HepG2 (cell line): ENCODE results near the gene ENPP1. TPM values are rescaled to one million over a fixed set of nuclear protein-coding genes. Genes with fewer than 3 reads are reported as not detected.

ENCODE experiments used
- ELF1 ChIP-seq: sonication (generic); formaldehyde crosslinking; IDR thresholded peaks from 2 replicates; pipeline ENCODE4 v1.4.0; 2020; ENCODE audit warnings: missing genetic modification reagents
- GATAD2A ChIP-seq: IDR thresholded peaks from 2 replicates; pipeline ENCODE4 v1.6.1; 2016
- GPN1 ChIP-seq: sonication (generic); formaldehyde crosslinking; IDR thresholded peaks from 2 replicates; pipeline ENCODE4 v1.5.1; 2020; ENCODE audit warnings: missing genetic modification reagents, borderline replicate concordance
- HCFC1 ChIP-seq: fragments of 150-350 bp; IDR thresholded peaks from 2 replicates; pipeline ENCODE4 v1.6.1; 2014; ENCODE audit warnings: low read depth, low read length
- MED13 ChIP-seq: sonication (generic); formaldehyde crosslinking; IDR thresholded peaks from 2 replicates; pipeline ENCODE4 v1.5.0; 2020; ENCODE audit warnings: missing genetic modification reagents
- NFATC3 ChIP-seq: sonication (generic); formaldehyde crosslinking; IDR thresholded peaks from 2 replicates; pipeline ENCODE4 v1.5.1; 2020; ENCODE audit warnings: mild to moderate bottlenecking, missing genetic modification reagents
- NKX3-1 ChIP-seq: sonication (generic); formaldehyde crosslinking; IDR thresholded peaks from 2 replicates; pipeline ENCODE4 v1.5.0; 2020; ENCODE audit warnings: missing genetic modification reagents
- NONO ChIP-seq, 2 experiments: fragments of 450-650 bp in 1 of 2; sonication (generic) in 1 of 2; formaldehyde crosslinking in 1 of 2; IDR thresholded peaks in 1 of 2; conservative IDR thresholded peaks in 1 of 2; 2 replicates each; pipeline versions ENCODE4 v1.6.1 to v1.8.0; 2017 to 2022; ENCODE audit warnings: mild to moderate bottlenecking in 1 of 2, missing genetic modification reagents in 1 of 2, moderate library complexity in 1 of 2
- PHB2 ChIP-seq: fragments of 450-650 bp; IDR thresholded peaks from 2 replicates; pipeline ENCODE4 v1.6.1; 2018; ENCODE audit not compliant: partially characterized antibody
- SMAD9 ChIP-seq: sonication (generic); formaldehyde crosslinking; IDR thresholded peaks from 2 replicates; pipeline ENCODE4 v1.5.1; 2020; ENCODE audit warnings: mild to moderate bottlenecking, missing genetic modification reagents
- SOX5 ChIP-seq: IDR thresholded peaks from 2 replicates; pipeline ENCODE4 v1.6.1; 2016; ENCODE audit warnings: borderline replicate concordance
- WIZ ChIP-seq: sonication (generic); formaldehyde crosslinking; IDR thresholded peaks from 2 replicates; pipeline ENCODE4 v1.5.1; 2020; ENCODE audit warnings: mild to moderate bottlenecking, missing genetic modification reagents
- ZBTB38 ChIP-seq: sonication (generic); formaldehyde crosslinking; IDR thresholded peaks from 2 replicates; pipeline ENCODE4 v1.5.1; 2020; ENCODE audit warnings: mild to moderate bottlenecking, missing genetic modification reagents
- ZNF20 ChIP-seq: sonication (generic); formaldehyde crosslinking; IDR thresholded peaks from 2 replicates; pipeline ENCODE4 v1.4.0; 2020; ENCODE audit warnings: mild to moderate bottlenecking, moderate library complexity, missing genetic modification reagents
- ZNF225 ChIP-seq: sonication (generic); formaldehyde crosslinking; IDR thresholded peaks from 2 replicates; pipeline ENCODE4 v1.4.0; 2020; ENCODE audit warnings: mild to moderate bottlenecking, missing genetic modification reagents
- ZNF512B ChIP-seq: sonication (generic); formaldehyde crosslinking; IDR thresholded peaks from 2 replicates; pipeline ENCODE4 v1.5.1; 2020; ENCODE audit warnings: missing genetic modification reagents, mild to moderate bottlenecking, borderline replicate concordance
- ZNF558 ChIP-seq: sonication (generic); formaldehyde crosslinking; IDR thresholded peaks from 2 replicates; pipeline ENCODE4 v1.9.0; 2022; ENCODE audit warnings: mild to moderate bottlenecking, missing genetic modification reagents, borderline replicate concordance
- ZNF746 ChIP-seq: sonication (generic); formaldehyde crosslinking; IDR thresholded peaks from 2 replicates; pipeline ENCODE4 v1.8.0; 2022; ENCODE audit warnings: mild to moderate bottlenecking, missing genetic modification reagents
- ZNF83 ChIP-seq: sonication (generic); formaldehyde crosslinking; IDR thresholded peaks from 2 replicates; pipeline ENCODE4 v1.4.0; 2020; ENCODE audit warnings: missing genetic modification reagents, mild to moderate bottlenecking, borderline replicate concordance
- polyA plus RNA-seq, 8 experiments: library from polyadenylated mRNA; depleted of rRNA in 3 of 8; stranded (reverse) in 7 of 8; unstranded in 1 of 8; fragments of >200 nt; fragmentation: Illumina TruSeq in 4 of 8; extraction: Trizol in 4 of 8; gene quantifications; 2 replicates each; pipeline versions ENCODE4 v1.2.1 to v1.2.3, GENCODE V29; 2011 to 2016; ENCODE audit warnings: low read depth in 4 of 8, missing spikeins in 1 of 8, mixed read lengths in 1 of 8; ENCODE audit not compliant: insufficient read depth in 1 of 8
- total RNA-seq, 5 experiments: library from RNA; depleted of rRNA; stranded (reverse); fragments of >200 nt; fragmentation: Illumina TruSeq; extraction: Trizol; gene quantifications; 2 replicates each; pipeline ENCODE4 v1.2.3, GENCODE V29; 2016; ENCODE audit warnings: low read depth in 1 of 5
- TF ChIP-seq, protein P1 (sequence below): IDR thresholded peaks from 2 replicates; pipeline ENCODE4 v1.6.1; 2016; ENCODE audit warnings: control low read depth
- TF ChIP-seq, protein P2 (sequence below): sonication (generic); formaldehyde crosslinking; IDR thresholded peaks from 2 replicates; pipeline ENCODE4 v1.4.0; 2020; ENCODE audit warnings: missing genetic modification reagents

The ENPP1 gene
- total and polyA plus RNA-seq, 2 of the 13 experiments (the other 11 are each of a cell fraction or from before 2014, with no cell fraction given) = 56.5 to 160 TPM

DNA sequence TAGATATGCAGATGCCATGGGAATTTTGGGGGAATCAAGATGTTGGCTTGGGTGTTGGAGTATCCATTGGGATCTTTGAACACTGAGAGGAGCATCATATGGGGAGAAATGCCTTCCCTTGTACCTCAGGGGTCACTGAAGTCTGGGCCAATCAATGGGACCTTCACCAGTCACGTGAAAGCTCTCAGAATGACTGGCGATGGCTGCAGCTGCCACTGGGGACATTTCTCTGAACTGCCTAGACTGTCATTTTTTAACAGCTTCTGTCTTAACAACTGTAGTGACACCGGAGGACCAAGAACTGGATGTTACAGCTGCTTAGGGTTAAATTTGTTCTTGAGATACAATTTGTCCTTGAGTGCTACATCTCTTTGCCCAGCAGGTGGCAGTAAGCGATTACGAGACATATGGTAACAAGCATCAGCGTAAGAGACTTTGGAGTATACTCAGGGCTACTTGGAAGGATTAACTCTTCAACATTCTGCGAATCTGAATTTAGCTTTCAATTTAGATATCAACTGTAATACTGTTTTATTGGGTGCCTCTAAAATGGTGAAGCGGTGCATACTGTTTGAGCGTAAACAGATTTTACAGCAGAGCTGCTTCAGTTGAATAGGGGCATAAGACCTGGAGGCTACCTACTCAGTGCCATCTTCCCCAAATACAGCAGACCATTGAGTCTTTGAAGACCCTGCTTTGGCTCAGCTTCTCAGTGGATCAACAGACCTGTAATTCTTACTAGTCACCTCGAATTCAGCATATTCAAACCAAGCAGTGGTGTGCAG, 107.3 kb downstream of the ENPP1 start (continued):
- TF ChIP-seq ZBTB38 (CRISPR knock-in tag) (no peak), NKX3-1 (CRISPR knock-in tag) (no peak), GPN1 (CRISPR knock-in tag) (no peak), ZNF83 (no peak), PHB2 (no peak), HCFC1 (no peak), SMAD9 (CRISPR knock-in tag) (no peak), ELF1 (CRISPR knock-in tag) (no peak), ZNF746 (CRISPR knock-in tag) (no peak), ZNF225 (CRISPR knock-in tag) (no peak), GATAD2A (CRISPR knock-in tag) (peak; percentile 58), NONO (IDR thresholded peaks at IDR 0.05) (no peak), NONO (CRISPR knock-in tag; conservative IDR thresholded peaks at IDR 0.05) (no peak), ZNF512B (no peak), ZNF558 (CRISPR knock-in tag) (no peak), ZNF20 (CRISPR knock-in tag) (no peak), SOX5 (CRISPR knock-in tag) (0 out of 2 replicates have a peak, but pooled peaks have one; percentile 29), WIZ (CRISPR knock-in tag) (no peak), MED13 (no peak), NFATC3 (CRISPR knock-in tag) (0 out of 2 replicates have a peak, but pooled peaks have one; percentile 64)
- TF ChIP-seq, protein P1, sequence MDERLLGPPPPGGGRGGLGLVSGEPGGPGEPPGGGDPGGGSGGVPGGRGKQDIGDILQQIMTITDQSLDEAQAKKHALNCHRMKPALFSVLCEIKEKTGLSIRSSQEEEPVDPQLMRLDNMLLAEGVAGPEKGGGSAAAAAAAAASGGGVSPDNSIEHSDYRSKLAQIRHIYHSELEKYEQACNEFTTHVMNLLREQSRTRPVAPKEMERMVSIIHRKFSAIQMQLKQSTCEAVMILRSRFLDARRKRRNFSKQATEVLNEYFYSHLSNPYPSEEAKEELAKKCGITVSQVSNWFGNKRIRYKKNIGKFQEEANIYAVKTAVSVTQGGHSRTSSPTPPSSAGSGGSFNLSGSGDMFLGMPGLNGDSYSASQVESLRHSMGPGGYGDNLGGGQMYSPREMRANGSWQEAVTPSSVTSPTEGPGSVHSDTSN (CRISPR knock-in tag) = no peak
- TF ChIP-seq, protein P2, sequence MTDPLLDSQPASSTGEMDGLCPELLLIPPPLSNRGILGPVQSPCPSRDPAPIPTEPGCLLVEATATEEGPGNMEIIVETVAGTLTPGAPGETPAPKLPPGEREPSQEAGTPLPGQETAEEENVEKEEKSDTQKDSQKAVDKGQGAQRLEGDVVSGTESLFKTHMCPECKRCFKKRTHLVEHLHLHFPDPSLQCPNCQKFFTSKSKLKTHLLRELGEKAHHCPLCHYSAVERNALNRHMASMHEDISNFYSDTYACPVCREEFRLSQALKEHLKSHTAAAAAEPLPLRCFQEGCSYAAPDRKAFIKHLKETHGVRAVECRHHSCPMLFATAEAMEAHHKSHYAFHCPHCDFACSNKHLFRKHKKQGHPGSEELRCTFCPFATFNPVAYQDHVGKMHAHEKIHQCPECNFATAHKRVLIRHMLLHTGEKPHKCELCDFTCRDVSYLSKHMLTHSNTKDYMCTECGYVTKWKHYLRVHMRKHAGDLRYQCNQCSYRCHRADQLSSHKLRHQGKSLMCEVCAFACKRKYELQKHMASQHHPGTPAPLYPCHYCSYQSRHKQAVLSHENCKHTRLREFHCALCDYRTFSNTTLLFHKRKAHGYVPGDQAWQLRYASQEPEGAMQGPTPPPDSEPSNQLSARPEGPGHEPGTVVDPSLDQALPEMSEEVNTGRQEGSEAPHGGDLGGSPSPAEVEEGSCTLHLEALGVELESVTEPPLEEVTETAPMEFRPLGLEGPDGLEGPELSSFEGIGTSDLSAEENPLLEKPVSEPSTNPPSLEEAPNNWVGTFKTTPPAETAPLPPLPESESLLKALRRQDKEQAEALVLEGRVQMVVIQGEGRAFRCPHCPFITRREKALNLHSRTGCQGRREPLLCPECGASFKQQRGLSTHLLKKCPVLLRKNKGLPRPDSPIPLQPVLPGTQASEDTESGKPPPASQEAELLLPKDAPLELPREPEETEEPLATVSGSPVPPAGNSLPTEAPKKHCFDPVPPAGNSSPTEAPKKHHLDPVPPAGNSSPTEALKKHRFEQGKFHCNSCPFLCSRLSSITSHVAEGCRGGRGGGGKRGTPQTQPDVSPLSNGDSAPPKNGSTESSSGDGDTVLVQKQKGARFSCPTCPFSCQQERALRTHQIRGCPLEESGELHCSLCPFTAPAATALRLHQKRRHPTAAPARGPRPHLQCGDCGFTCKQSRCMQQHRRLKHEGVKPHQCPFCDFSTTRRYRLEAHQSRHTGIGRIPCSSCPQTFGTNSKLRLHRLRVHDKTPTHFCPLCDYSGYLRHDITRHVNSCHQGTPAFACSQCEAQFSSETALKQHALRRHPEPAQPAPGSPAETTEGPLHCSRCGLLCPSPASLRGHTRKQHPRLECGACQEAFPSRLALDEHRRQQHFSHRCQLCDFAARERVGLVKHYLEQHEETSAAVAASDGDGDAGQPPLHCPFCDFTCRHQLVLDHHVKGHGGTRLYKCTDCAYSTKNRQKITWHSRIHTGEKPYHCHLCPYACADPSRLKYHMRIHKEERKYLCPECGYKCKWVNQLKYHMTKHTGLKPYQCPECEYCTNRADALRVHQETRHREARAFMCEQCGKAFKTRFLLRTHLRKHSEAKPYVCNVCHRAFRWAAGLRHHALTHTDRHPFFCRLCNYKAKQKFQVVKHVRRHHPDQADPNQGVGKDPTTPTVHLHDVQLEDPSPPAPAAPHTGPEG (CRISPR knock-in tag) = no peak
